COLO829 (cell line): ENCODE results near the gene LIMK1.

Experiments
- DNase-seq: peaks from one replicate; pipeline ENCODE4 v3.0.0; 2012; ENCODE audit warnings: low spot score

Gene LIMK1

DNA sequence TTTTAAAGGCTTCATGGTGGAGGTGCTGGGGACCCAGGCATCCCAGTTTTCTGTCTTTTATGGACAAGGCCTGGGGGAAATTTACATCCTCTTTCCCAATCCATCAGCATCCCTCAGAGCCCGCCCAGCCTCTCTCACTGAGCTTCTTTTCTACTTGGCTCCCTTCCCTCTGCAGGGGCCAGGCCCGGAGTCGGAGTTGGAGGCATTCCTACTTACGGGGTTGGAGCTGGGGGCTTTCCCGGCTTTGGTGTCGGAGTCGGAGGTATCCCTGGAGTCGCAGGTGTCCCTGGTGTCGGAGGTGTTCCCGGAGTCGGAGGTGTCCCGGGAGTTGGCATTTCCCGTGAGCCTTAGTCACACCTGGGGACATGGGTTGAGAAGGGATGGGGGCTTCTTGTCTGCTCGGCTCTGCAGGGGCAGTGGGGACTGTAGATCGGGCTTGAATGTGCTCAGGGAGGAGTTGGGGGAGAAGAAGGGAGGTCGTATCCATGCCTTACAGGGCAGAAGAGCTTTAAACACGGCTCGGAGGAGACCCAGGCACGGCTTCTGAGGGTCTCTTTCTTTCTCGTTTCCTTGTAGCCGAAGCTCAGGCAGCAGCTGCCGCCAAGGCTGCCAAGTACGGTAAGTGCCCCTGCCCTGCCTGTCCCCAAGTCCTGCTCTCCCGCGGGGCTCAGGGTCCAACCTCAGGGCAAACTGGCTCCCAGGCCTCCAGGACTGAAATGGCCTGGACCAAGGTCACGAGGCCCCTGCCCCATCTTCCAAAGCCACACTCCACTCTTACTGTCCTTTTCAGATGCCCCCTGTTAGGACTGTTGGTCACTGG is 27.3 kb upstream of the LIMK1 start:
- no peak for DNase-seq

- DNase-seq = no peak
Measured at GRCh38 chr7:74057216-74057925, 26.2 kb upstream of the LIMK1 start.

GRCh38 chr7:74057987-74058386 is 25.6 kb upstream of the LIMK1 start:
- DNase-seq = no peak

DNA sequence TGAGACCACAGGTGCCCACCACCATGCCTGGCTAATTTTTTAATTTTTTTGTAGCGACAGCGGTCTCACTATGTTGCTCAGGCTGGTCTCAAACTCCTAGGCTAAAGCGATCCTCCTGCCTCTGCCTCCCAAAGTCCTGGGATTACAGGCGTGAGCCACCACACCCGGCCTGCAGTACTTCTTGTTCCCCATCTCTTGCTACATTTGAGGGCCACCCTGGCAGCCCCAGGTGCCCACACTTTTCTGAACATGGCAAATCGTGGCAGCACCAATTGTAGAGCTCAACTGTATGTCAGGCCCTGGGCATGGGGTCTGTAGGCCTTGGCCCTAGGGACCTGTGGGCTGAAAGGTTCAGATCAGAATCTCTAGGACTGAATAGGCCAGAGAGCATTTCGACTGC is 25.1 kb upstream of the LIMK1 start:
- no peak for DNase-seq

DNA sequence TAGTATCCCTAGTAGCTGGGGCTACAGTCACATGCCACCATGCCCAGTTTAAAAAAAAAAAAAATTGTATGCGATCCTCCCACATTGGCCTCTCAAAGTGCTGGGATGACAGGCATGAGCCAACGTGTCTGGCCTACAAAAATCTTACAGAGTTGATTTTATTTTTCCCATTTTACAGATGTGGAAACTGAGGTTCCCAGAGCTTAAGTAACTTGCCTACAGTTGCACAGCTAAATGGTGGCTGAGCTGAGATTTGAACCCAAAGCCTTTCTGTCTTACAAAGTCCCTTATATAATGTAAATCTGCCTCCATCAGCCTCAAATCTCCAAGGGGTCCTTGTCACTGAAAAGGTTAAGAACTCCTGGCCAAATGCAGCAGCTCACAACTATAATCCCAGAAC is 24.6 kb upstream of the LIMK1 start:
- DNase-seq = no peak

DNA sequence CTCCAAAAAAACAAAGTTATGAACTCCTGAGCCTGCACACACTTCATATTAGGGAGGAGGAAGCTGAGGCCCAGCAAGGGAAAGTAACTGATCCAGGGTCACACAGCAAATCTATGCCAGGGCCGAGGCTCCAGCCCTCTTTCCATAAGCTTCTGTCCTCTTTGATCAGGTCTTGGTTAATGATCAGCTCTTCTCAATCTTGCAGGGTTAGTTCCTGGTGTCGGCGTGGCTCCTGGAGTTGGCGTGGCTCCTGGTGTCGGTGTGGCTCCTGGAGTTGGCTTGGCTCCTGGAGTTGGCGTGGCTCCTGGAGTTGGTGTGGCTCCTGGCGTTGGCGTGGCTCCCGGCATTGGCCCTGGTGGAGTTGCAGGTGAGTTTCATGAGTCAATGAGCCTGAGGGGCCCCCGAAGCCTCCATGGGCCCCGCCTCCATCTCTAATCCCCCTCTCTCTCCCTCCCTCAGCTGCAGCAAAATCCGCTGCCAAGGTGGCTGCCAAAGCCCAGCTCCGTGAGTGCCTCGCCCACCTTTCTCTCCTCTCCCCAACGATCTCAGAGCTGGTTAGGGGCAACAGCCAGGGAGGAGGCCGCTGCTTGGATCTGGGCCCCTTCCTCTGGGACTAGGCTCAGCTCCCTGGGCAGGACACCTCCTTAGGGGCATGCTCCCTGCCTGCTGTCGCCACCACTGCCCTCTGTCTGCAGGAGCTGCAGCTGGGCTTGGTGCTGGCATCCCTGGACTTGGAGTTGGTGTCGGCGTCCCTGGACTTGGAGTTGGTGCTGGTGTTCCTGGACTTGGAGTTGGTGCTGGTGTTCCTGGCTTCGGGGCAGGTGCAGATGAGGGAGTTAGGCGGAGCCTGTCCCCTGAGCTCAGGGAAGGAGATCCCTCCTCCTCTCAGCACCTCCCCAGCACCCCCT is 23.7 kb upstream of the LIMK1 start:
- no peak for DNase-seq

DNA sequence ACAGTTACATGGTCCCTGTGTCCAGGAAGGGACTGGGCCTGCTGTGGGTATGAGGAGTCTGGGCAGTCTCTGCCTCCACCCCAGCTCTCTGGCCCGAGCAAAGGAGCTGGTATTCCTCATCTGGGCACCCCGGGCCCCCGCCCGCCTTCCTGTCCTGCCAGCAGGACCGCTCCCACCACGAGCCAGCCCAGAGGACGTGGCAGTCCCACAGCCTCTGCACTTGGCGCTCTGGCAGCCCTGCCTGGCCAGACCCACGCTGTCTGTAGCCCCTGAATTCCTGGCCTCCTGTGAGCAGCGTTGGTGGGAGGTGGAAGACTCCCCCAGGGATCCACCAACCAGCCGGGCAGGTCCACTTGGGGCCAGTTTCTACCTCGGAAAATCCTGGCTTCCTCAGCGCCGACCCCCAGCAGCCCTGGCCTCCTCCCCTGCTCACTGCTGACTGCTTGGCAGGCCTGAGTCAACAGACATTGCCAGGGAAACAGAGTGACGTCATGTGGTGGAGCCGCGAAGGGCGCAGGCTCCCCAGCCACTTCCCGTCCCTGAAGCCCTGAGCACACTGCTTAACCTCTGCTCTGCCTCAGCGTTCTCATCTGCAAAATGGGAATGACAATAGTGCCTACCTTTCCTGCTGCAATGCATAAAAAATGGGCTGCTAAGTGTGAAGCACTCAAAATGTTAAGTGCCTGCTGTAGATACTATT is 21.6 kb upstream of the LIMK1 start:
- DNase-seq = no peak

GRCh38 chr7:74063223-74063641 is 20.4 kb upstream of the LIMK1 start:
- no peak for DNase-seq

GRCh38 chr7:74063646-74064045 is 20.0 kb upstream of the LIMK1 start:
- no peak for DNase-seq

GRCh38 chr7:74064696-74065095 is 18.9 kb upstream of the LIMK1 start:
- no peak for DNase-seq

GRCh38 chr7:74066626-74067025 is 17.0 kb upstream of the LIMK1 start:
- no peak for DNase-seq

DNA sequence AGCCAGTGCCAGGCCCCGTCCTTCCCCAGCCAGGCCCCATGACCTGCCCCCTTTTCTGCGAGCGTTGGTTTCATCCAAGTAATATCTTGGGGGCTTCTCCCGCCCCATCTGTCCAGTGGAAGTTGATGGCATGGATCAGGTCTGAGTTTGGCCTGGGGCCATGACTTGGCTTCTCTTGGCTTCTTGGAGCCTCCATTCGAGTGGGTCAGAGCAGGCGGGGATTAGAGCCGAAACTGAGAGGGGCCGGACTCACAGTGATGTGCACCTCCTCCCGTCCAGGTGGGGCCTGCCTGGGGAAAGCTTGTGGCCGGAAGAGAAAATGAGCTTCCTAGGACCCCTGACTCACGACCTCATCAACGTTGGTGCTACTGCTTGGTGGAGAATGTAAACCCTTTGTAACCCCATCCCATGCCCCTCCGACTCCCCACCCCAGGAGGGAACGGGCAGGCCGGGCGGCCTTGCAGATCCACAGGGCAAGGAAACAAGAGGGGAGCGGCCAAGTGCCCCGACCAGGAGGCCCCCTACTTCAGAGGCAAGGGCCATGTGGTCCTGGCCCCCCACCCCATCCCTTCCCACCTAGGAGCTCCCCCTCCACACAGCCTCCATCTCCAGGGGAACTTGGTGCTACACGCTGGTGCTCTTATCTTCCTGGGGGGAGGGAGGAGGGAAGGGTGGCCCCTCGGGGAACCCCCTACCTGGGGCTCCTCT is 15.1 kb upstream of the LIMK1 start:
- no peak for DNase-seq

- no peak for DNase-seq
Measured at GRCh38 chr7:74069086-74069541, 14.5 kb upstream of the LIMK1 start.

GRCh38 chr7:74069790-74070618 is 13.6 kb upstream of the LIMK1 start:
- DNase-seq = no peak

DNA sequence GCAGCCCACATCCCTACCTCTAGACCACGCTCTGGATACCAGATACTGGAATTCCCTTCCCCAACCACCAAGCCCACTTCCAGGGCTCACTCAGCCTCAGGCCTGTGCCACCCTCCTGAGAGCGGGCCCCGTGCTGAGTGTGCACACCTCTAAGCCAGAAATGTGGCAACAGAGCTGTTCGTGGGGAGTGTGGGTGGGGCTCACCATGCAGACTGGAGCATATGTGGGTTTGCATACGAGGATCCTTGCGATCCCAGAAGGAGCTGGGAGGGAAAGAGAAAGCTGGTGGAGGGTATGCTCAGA is 13.0 kb upstream of the LIMK1 start:
- DNase-seq = no peak

GRCh38 chr7:74071121-74071520 is 12.5 kb upstream of the LIMK1 start:
- no peak for DNase-seq

DNA sequence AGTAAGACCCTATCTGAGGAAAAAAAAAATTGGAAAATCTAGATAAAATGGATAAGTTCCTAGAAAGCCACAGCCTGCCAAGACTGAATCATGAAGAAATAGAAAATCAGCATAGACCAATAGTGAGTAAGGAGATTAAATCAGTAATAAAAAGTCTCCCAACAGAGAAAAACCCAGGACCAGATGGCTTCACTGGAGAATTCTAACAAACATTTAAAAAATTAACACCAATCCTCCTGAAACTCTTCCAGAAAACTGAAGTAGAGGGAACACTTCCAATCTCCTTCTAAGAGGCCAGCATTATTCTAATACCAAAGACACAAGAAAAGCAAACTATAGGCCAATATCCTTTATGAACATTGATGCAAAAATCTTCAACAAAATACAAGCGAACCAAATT is 8.8 kb upstream of the LIMK1 start:
- DNase-seq = no peak

GRCh38 chr7:74078461-74078860 is 5.1 kb upstream of the LIMK1 start:
- no peak for DNase-seq

DNA sequence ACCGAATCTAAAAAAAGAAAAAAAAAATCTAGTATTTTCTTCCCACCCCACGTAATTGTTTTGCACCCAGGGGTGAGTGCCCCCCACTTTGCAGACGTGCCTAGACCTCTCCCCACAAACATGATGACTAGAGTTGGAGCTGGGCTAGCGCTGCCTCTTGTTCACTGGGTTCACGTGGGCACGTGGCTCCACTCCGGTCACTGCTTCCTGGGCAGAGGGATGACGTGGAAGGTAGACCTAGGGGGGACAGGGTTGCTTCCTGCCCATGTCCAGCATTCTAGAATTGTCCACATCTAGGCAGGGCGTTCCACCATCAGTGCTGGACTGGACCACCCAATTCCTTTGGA is 861 bp upstream of the LIMK1 start:
- DNase-seq = no peak

DNA sequence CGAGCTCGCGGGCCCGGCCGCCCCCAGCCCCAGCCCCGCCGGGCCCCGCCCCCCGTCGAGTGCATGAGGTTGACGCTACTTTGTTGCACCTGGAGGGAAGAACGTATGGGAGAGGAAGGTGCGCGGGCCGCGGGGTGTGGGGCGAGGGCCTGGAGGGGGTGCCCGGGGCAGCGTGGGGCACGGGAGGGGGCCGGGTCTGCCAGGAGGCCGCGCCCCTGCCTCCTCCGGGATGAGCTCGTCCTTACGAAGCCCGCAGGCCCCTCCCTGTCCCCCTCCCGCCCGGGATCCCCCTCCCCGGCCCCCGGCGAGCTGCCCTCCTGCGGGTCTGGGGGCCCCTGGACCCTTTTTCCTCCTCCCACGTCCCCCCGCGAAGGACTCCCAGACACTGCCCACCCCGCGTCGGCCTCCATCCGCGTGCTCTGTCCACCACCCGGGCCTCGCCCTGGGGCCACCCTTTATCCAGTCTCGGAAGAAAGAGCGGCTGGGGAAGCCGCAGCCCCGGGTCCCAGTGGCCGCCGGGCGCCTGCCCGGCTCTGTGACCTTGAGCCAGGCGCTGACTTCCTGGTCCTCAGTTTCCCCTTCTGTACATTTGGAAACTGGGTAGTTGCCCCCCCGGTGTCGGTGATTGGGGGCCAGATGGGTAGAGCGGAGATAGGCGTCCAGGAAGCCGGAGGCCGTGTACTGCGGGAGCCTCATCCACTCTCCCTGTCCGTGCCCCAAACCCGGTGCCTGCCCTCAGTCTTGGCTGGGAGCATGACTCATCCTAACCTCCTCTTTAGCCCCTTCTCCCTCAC is 521 bp downstream of the LIMK1 start:
- DNase-seq = no peak
